PFSK-1 (cell line): ENCODE measurements around the gene PAXX.

ENCODE experiments used
- POLR2AphosphoS5 ChIP-seq: IDR thresholded peaks from 2 replicates; pipeline ENCODE4 v1.6.1; 2012; ENCODE audit warnings: low read depth, mild to moderate bottlenecking, control low read depth, low read length, moderate library complexity
- REST ChIP-seq, 2 experiments: IDR thresholded peaks; 2 replicates each; pipeline versions ENCODE4 v1.6.1 to v1.8.0; 2011 to 2012; ENCODE audit warnings: low read depth in 2 of 2, low read length in 2 of 2, control low read depth in 1 of 2, inconsistent platforms in 1 of 2, mild to moderate bottlenecking in 1 of 2, moderate library complexity in 1 of 2; ENCODE audit not compliant: insufficient read depth in 1 of 2
- SIN3A ChIP-seq: IDR thresholded peaks from 2 replicates; pipeline ENCODE4 v1.6.1; 2012; ENCODE audit warnings: mild to moderate bottlenecking, low read length, moderate library complexity, borderline replicate concordance; ENCODE audit not compliant: insufficient read depth

GRCh38 chr9:136954270-136955083 lies 37.7 kb upstream of the PAXX start:
- TF ChIP-seq POLR2AphosphoS5 (no peak), REST (IDR thresholded peaks at IDR 0.05; ENCODE audit: insufficient read depth in 1 of 2, low read depth in 2 of 2, low read length in 2 of 2) (no peak), SIN3A (no peak)
